NCI-H82 (cell line): ENCODE data around the gene AGPAT1.
"Not testable (repeated sequence)": the region's sequence is repeated elsewhere in the genome, so short reads cannot be mapped to it uniquely, and the experiment has no call there.

ENCODE experiments used
- DNase-seq: peaks from one replicate; lab custom pipeline; 2025; lab: John Stamatoyannopoulos, UW

The AGPAT1 gene

GRCh38 chr6:32186151-32186840 is 10.4 kb upstream of the AGPAT1 start:
- DNase-seq = not testable (repeated sequence)

- peak; percentile 88 for DNase-seq
Measured at GRCh38 chr6:32185681-32186131, 9.8 kb upstream of the AGPAT1 start.

GRCh38 chr6:32184084-32184640 is 8.3 kb upstream of the AGPAT1 start, which contains the start of gene AGER:
Gene AGER, minus strand, starts transcription at chr6:32184253. Its CDS starts 31 bp downstream, at chr6:32184222.
- no peak for DNase-seq

- no peak for DNase-seq
Measured at GRCh38 chr6:32183483-32184083, 7.7 kb upstream of the AGPAT1 start.

GRCh38 chr6:32183030-32183429 is 7.1 kb upstream of the AGPAT1 start:
- DNase-seq = no peak

- no peak for DNase-seq
Measured at GRCh38 chr6:32182555-32182981, 6.7 kb upstream of the AGPAT1 start.

- no peak for DNase-seq
Measured at GRCh38 chr6:32181915-32182529, 6.1 kb upstream of the AGPAT1 start.

GRCh38 chr6:32181148-32181702 is 5.3 kb upstream of the AGPAT1 start:
- DNase-seq = no peak

GRCh38 chr6:32179766-32180405 is 4.0 kb upstream of the AGPAT1 start:
- no peak for DNase-seq

GRCh38 chr6:32178547-32179440 is 2.9 kb upstream of the AGPAT1 start:
- DNase-seq = peak; percentile 59

GRCh38 chr6:32177788-32178546 is 2.1 kb upstream of the AGPAT1 start, which contains the start of gene RNF5:
Gene RNF5, plus strand, starts transcription at chr6:32178405. Its CDS starts 107 bp downstream, at chr6:32178512.
- DNase-seq = peak; percentile 100

- DNase-seq = peak; percentile 94
Measured at GRCh38 chr6:32177183-32177787, 1.4 kb upstream of the AGPAT1 start.

GRCh38 chr6:32176476-32177182 is 745 bp upstream of the AGPAT1 start:
- no peak for DNase-seq

- DNase-seq = no peak
Measured at GRCh38 chr6:32175322-32175710, 568 bp downstream of the AGPAT1 start.

- no peak for DNase-seq
Measured at GRCh38 chr6:32174416-32174815, 1.5 kb downstream of the AGPAT1 start.

GRCh38 chr6:32173051-32173727 is 2.7 kb downstream of the AGPAT1 start:
- DNase-seq = no peak

GRCh38 chr6:32171234-32171633 is 4.7 kb downstream of the AGPAT1 start:
- DNase-seq = no peak

GRCh38 chr6:32170294-32170693 is 5.6 kb downstream of the AGPAT1 start:
- no peak for DNase-seq
